Measurements from ENCODE around the gene C4orf50. TPM values are rescaled to one million over a fixed set of nuclear protein-coding genes. Genes with fewer than 3 reads are reported as not detected.

C4orf50 gene
- total RNA-seq, 1 donor from 2014 or later, result 0.09 TPM

DNA sequence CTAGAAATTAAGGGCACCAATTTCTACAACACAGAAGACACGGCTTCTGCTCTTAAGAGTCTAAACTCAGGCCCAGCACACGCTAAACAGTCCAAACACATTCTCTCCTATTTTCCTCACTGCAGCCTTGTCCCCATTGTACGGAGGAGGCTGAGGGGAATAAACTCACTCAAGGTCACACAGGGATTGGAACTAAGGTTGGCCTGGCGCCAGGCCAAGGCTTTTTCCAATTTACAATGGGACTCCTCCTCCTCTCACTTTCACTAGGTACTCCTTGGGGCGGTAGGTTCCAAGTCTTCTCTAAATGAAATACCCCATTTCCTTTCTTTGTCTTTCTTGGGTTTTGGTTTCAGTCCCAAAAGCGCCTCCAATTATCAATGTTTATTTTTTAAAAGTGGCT lies 76.6 kb downstream of the C4orf50 start:
- no peak for ATAC-seq
- Histone ChIP-seq H3K4me1 (no peaks in the 10 kb centered on the region), H3K9me3 (peaks cover 6% of the 10 kb centered on the region), H3K36me3 (no peaks in the 10 kb centered on the region), H3K27ac (no peak overlapping the region), H3K27me3 (ENCODE audit: low read depth) (no peaks in the 10 kb centered on the region), H3K4me3 (no peak overlapping the region)
- intact Hi-C loops (cut with DNase I), result no loop called here
- TF ChIP-seq, protein P1, sequence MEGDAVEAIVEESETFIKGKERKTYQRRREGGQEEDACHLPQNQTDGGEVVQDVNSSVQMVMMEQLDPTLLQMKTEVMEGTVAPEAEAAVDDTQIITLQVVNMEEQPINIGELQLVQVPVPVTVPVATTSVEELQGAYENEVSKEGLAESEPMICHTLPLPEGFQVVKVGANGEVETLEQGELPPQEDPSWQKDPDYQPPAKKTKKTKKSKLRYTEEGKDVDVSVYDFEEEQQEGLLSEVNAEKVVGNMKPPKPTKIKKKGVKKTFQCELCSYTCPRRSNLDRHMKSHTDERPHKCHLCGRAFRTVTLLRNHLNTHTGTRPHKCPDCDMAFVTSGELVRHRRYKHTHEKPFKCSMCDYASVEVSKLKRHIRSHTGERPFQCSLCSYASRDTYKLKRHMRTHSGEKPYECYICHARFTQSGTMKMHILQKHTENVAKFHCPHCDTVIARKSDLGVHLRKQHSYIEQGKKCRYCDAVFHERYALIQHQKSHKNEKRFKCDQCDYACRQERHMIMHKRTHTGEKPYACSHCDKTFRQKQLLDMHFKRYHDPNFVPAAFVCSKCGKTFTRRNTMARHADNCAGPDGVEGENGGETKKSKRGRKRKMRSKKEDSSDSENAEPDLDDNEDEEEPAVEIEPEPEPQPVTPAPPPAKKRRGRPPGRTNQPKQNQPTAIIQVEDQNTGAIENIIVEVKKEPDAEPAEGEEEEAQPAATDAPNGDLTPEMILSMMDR (IDR thresholded peaks at IDR 0.05), result no peak
- DNase-seq, result no peak

DNA sequence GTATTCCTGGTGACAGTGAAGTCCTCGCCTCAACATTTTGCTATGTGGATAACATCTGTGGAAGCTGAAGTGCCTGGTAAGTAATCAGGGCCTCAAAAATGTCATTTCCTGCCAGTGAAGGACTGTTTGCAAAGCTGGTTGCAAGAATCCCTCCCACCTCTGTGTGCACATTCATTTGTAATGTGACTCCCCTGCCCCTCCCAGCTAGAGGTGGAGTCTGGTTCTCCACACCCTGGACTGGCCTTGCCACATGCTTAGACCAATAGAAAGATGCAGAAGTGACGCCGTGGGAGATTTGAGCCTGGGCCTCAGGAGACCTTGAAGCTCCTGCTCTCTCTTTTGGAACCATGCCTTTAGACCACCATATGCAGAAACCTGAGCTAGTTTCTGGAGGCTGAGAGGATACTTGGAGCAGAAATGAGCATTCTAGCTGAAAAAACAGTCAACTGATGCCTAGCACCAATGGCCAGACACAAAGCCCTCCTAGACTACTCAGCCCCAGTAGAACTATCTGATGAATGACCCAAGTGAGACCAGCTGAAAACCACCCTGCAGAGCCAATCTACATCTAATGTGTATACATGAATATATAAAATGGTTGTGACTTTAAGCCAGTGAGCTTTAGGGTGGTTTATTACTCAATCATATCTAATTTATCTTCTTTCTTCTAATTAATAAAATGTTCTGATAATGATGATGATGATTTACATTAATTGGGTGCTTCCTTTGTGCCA lies 77.6 kb downstream of the C4orf50 start:
- peaks cover 6% of the 10 kb centered on the region for H3K9me3 ChIP-seq
- ATAC-seq (peak; percentile 52 to 86), DNase-seq (no peak)
- no peaks in the 10 kb centered on the region for H3K36me3 ChIP-seq
- intact Hi-C loops (cut with DNase I), result no loop called here
- H3K4me1 ChIP-seq, result no peaks in the 10 kb centered on the region
- H3K4me3 ChIP-seq, result no peak overlapping the region
- no peaks in the 10 kb centered on the region for H3K27me3 ChIP-seq (ENCODE audit: low read depth)
- TF ChIP-seq, protein P1 (IDR thresholded peaks at IDR 0.05), result no peak
- no peak overlapping the region for H3K27ac ChIP-seq

GRCh38 chr4:5933996-5934831 lies 84.0 kb downstream of the C4orf50 start:
- Histone ChIP-seq H3K27ac (no peak overlapping the region), H3K4me1 (no peaks in the 10 kb centered on the region), H3K27me3 (ENCODE audit: low read depth) (peaks cover 22% of the 10 kb centered on the region), H3K9me3 (no peaks in the 10 kb centered on the region), H3K36me3 (no peaks in the 10 kb centered on the region), H3K4me3 (no peak overlapping the region)
- no peak for DNase-seq
- TF ChIP-seq, protein P1 (IDR thresholded peaks at IDR 0.05), result no peak
- no peak for ATAC-seq
- intact Hi-C loops (cut with DNase I), result no loop called here

DNA sequence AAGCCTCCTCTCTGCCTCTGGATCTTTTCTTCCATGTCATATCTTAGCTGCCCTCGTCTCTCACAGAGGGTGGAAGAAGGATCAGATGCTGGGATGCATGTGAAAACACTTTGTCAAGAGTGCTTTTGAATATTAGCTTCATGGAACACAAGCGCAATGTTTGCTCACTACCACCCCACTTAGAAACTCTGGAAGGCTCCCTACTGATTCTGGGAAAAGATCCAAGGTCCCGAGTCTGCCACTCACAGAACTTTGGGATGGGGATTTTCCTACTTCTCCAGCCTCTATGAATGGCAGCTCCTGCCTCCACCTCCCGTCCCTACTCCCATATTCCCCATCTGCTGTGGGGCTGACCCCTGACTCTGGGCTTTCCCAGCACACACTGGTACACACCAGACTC lies 85.1 kb downstream of the C4orf50 start:
- intact Hi-C loops (cut with DNase I), result no loop called here
- H3K27ac ChIP-seq, result no peak overlapping the region
- no peak overlapping the region for H3K4me3 ChIP-seq
- no peaks in the 10 kb centered on the region for H3K9me3 ChIP-seq
- TF ChIP-seq, protein P1 (IDR thresholded peaks at IDR 0.05), result no peak
- ATAC-seq (no peak), DNase-seq (no peak)
- peaks cover 22% of the 10 kb centered on the region for H3K27me3 ChIP-seq (ENCODE audit: low read depth)
- no peaks in the 10 kb centered on the region for H3K36me3 ChIP-seq
- H3K4me1 ChIP-seq, result no peaks in the 10 kb centered on the region

DNA sequence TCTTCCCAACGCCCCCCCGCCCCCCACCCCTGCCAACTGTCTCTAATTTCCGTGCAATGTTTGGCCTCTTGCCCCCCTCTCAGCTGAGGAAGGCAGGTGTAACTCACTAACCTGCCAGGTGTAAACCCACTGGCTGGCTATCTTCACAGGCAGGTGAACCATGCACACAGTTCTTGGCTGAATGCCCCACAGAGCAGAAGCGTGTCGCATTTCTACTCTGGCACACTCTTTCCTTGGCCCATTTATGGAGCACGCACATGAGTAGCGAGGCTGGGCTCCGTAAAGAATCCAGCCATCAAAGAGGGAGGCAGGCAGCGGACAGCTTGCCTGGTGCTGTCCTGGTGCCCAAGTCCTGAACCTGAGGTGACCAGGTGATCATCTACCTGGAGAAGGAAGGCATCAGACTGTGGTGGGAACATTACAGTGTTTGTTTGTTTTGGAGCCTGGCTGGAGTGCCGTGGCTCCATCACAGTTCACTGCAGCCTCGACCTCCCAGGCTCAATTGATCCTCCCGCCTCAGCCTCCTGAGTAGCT lies 86.1 kb downstream of the C4orf50 start:
- Histone ChIP-seq H3K27ac (no peak overlapping the region), H3K36me3 (no peaks in the 10 kb centered on the region), H3K27me3 (ENCODE audit: low read depth) (peaks cover 22% of the 10 kb centered on the region), H3K9me3 (no peaks in the 10 kb centered on the region), H3K4me3 (no peak overlapping the region), H3K4me1 (no peaks in the 10 kb centered on the region)
- DNase-seq, result no peak
- TF ChIP-seq, protein P1 (IDR thresholded peaks at IDR 0.05), result no peak
- no peak for ATAC-seq
- intact Hi-C loops (cut with DNase I), result no loop called here
